H9 (cell line): ENCODE results near the gene ANKRD22. TPM values are rescaled to one million over a fixed set of nuclear protein-coding genes. Genes with fewer than 3 reads are reported as not detected.

Experiments used
- DNase-seq: peaks from one replicate; pipeline ENCODE4 v3.0.0-alpha.2; 2017
- H2AFZ ChIP-seq: one replicate; pipeline ENCODE4 v1.6.1; 2013; ENCODE audit warnings: mild to moderate bottlenecking, low read length, control low read depth, moderate library complexity
- H2AK5ac ChIP-seq: 2 replicates; pipeline ENCODE4 v1.6.1; 2013; ENCODE audit warnings: low read length, control low read depth, mixed read lengths; ENCODE audit not compliant: insufficient read length
- H2BK120ac ChIP-seq: one replicate; pipeline ENCODE4 v1.6.1; 2013; ENCODE audit warnings: low read depth, mild to moderate bottlenecking, low read length, control low read depth, inconsistent platforms; ENCODE audit not compliant: poor library complexity, severe bottlenecking
- H2BK12ac ChIP-seq: 2 replicates; pipeline ENCODE4 v1.6.1; 2013; ENCODE audit warnings: low read length, control low read depth, mixed read lengths, low read depth; ENCODE audit not compliant: insufficient read length
- H2BK15ac ChIP-seq: 2 replicates; pipeline ENCODE4 v1.6.1; 2013; ENCODE audit warnings: low read depth, low read length, control low read depth
- H2BK20ac ChIP-seq: one replicate; pipeline ENCODE4 v1.6.1; 2013; ENCODE audit warnings: low read depth, mild to moderate bottlenecking, low read length, control low read depth, inconsistent platforms; ENCODE audit not compliant: poor library complexity, severe bottlenecking
- H2BK5ac ChIP-seq: 2 replicates; pipeline ENCODE4 v1.6.1; 2013; ENCODE audit warnings: low read length, control low read depth, mixed read lengths; ENCODE audit not compliant: insufficient read length
- H3K14ac ChIP-seq: 2 replicates; pipeline ENCODE4 v1.6.1; 2013; ENCODE audit warnings: low read length, control low read depth; ENCODE audit not compliant: insufficient read depth
- H3K18ac ChIP-seq: 2 replicates; pipeline ENCODE4 v1.6.1; 2013; ENCODE audit warnings: low read depth, mild to moderate bottlenecking, mixed read lengths, low read length, control low read depth; ENCODE audit not compliant: insufficient read length
- H3K23ac ChIP-seq: 2 replicates; pipeline ENCODE4 v1.6.1; 2013; ENCODE audit warnings: low read length, control low read depth, mixed read lengths, low read depth; ENCODE audit not compliant: insufficient read length
- H3K23me2 ChIP-seq: 2 replicates; pipeline ENCODE4 v1.6.1; 2013; ENCODE audit warnings: low read depth, mild to moderate bottlenecking, mixed read lengths, low read length, control low read depth; ENCODE audit not compliant: insufficient read length, poor library complexity, severe bottlenecking
- H3K27ac ChIP-seq: 2 replicates; pipeline ENCODE4 v1.5.1; 2013; ENCODE audit warnings: low read length, control low read depth, mixed read lengths, low read depth; ENCODE audit not compliant: insufficient read length
- H3K27me3 ChIP-seq: 2 replicates; pipeline ENCODE4 v1.6.1; 2013; ENCODE audit warnings: low read length, control low read depth, inconsistent platforms; ENCODE audit not compliant: insufficient read depth
- H3K4ac ChIP-seq: 2 replicates; pipeline ENCODE4 v1.6.1; 2013; ENCODE audit warnings: low read depth, mild to moderate bottlenecking, control low read depth, inconsistent platforms, low read length, moderate library complexity
- H3K4me1 ChIP-seq: 2 replicates; pipeline ENCODE4 v1.6.1; 2013; ENCODE audit warnings: low read length, control low read depth, inconsistent platforms; ENCODE audit not compliant: insufficient read depth
- H3K4me2 ChIP-seq: 2 replicates; pipeline ENCODE4 v1.6.1; 2013; ENCODE audit warnings: low read length, control low read depth, mixed read lengths; ENCODE audit not compliant: insufficient read length, insufficient read depth
- H3K56ac ChIP-seq: 2 replicates; pipeline ENCODE4 v1.6.1; 2013; ENCODE audit warnings: low read depth, mild to moderate bottlenecking, mixed read lengths, low read length, control low read depth; ENCODE audit not compliant: insufficient read length
- H3K79me1 ChIP-seq: 2 replicates; pipeline ENCODE4 v1.6.1; 2013; ENCODE audit warnings: low read depth, mild to moderate bottlenecking, moderate library complexity, low read length, control low read depth, inconsistent platforms; ENCODE audit not compliant: insufficient read depth, poor library complexity, severe bottlenecking
- H3K79me2 ChIP-seq: 2 replicates; pipeline ENCODE4 v1.6.1; 2013; ENCODE audit warnings: low read length, control low read depth, inconsistent platforms; ENCODE audit not compliant: insufficient read depth
- H3K9ac ChIP-seq: 2 replicates; pipeline ENCODE4 v1.6.1; 2013; ENCODE audit warnings: low read length, control low read depth, mixed read lengths; ENCODE audit not compliant: insufficient read length; ENCODE audit errors: extremely low read depth
- H3K9me3 ChIP-seq: one replicate; pipeline ENCODE4 v1.6.1; 2013; ENCODE audit warnings: low read depth, low read length, inconsistent platforms; ENCODE audit not compliant: control insufficient read depth
- H3T11ph ChIP-seq: one replicate; pipeline ENCODE4 v1.6.1; 2013; ENCODE audit warnings: mild to moderate bottlenecking, low read length, control low read depth, inconsistent platforms
- H4K20me1 ChIP-seq: one replicate; pipeline ENCODE4 v1.6.1; 2013; ENCODE audit not compliant: control insufficient read depth, insufficient read length, insufficient read depth
- H4K5ac ChIP-seq: 2 replicates; pipeline ENCODE4 v1.6.1; 2013; ENCODE audit warnings: low read depth, mild to moderate bottlenecking, mixed read lengths, low read length, control low read depth; ENCODE audit not compliant: insufficient read length
- H4K8ac ChIP-seq: replicated peaks from 2 replicates; pipeline ENCODE4 v1.6.1; 2013; ENCODE audit warnings: low read length, control low read depth, mixed read lengths, low read depth; ENCODE audit not compliant: insufficient read length
- H4K91ac ChIP-seq: 2 replicates; pipeline ENCODE4 v1.6.1; 2013; ENCODE audit warnings: low read depth, mild to moderate bottlenecking, moderate library complexity, mixed read lengths, low read length, control low read depth; ENCODE audit not compliant: insufficient read length
- H3K27ac Mint-ChIP-seq, 3 experiments: 2 replicates in 2 of 3; 3 replicates in 1 of 3; pipeline ENCODE4 v1.8.0; 2020 to 2021; ENCODE audit warnings: mixed read lengths in 3 of 3, mild to moderate bottlenecking in 1 of 3, moderate library complexity in 1 of 3
- H3K27me3 Mint-ChIP-seq: 2 replicates; pipeline ENCODE4 v1.8.0; 2021; ENCODE audit warnings: low read depth, mild to moderate bottlenecking, moderate library complexity, mixed read lengths
- H3K36me3 Mint-ChIP-seq, 3 experiments: 2 replicates in 2 of 3; 3 replicates in 1 of 3; pipeline ENCODE4 v1.8.0; 2020 to 2021; ENCODE audit warnings: low read depth in 3 of 3, mixed read lengths in 3 of 3; ENCODE audit not compliant: insufficient read depth in 1 of 3
- H3K4me1 Mint-ChIP-seq, 2 experiments: 2 replicates each; pipeline ENCODE4 v1.8.0; 2020; ENCODE audit warnings: mixed read lengths in 2 of 2
- H3K4me3 Mint-ChIP-seq, 2 experiments: 2 replicates in 1 of 2; 3 replicates in 1 of 2; pipeline ENCODE4 v1.8.0; 2020 to 2021; ENCODE audit warnings: mild to moderate bottlenecking in 2 of 2, mixed read lengths in 2 of 2, moderate library complexity in 1 of 2
- H3K9me3 Mint-ChIP-seq, 2 experiments: 2 replicates in 1 of 2; 3 replicates in 1 of 2; pipeline ENCODE4 v1.8.0; 2020; ENCODE audit warnings: mild to moderate bottlenecking in 2 of 2, mixed read lengths in 2 of 2, moderate library complexity in 1 of 2
- WGBS: extraction: QIAGEN DNeasy Blood & Tissue Kit; methylation state at CpG from one replicate; pipeline ENCODE4 v1.1.7; 2013; ENCODE audit warnings: missing lambda C conversion rate, low lambda C conversion rate, mixed read lengths; ENCODE audit not compliant: insufficient read length; ENCODE audit errors: extremely low coverage; 5-methylcytosine and 5-hydroxymethylcytosine counted together
- total RNA-seq: library from RNA; stranded (reverse); gene quantifications from 2 replicates; pipeline ENCODE4 v1.2.1, GENCODE V29; 2021
- TF ChIP-seq, protein P1 (sequence below): fragments of 200-600 bp; sonication (generic); conservative IDR thresholded peaks from 3 replicates; pipeline ENCODE4 v1.8.0; 2021; ENCODE audit warnings: antibody characterized with exemption, mild to moderate bottlenecking

ANKRD22 gene
- total RNA-seq, 1 experiment from 2014 or later, result not detected

GRCh38 chr10:88781206-88781605 is 70.4 kb downstream of the ANKRD22 start:
- Histone ChIP-seq H3T11ph (no peak overlapping the region), H3K18ac (no peak overlapping the region), H3K79me1 (no peaks in the 10 kb centered on the region), H2AFZ (no peak overlapping the region), H3K9ac (no peak overlapping the region), H4K91ac (no peak overlapping the region), H2BK20ac (no peak overlapping the region), H3K23ac (no peak overlapping the region), H3K27ac (no peak overlapping the region), H3K79me2 (no peaks in the 10 kb centered on the region), H3K23me2 (no peaks in the 10 kb centered on the region), H2AK5ac (no peak overlapping the region), H3K14ac (no peak overlapping the region), H3K56ac (no peak overlapping the region), H2BK12ac (no peak overlapping the region), H2BK5ac (no peak overlapping the region), H2BK15ac (no peak overlapping the region), H3K4ac (no peak overlapping the region), H4K20me1 (no peaks in the 10 kb centered on the region), H4K5ac (no peak overlapping the region), H3K4me2 (no peak overlapping the region), H3K9me3 (no peaks in the 10 kb centered on the region), H3K27me3 (no peaks in the 10 kb centered on the region), H2BK120ac (no peak overlapping the region), H3K4me1 (no peaks in the 10 kb centered on the region), H4K8ac (no peak overlapping the region)
- TF ChIP-seq, protein P1, sequence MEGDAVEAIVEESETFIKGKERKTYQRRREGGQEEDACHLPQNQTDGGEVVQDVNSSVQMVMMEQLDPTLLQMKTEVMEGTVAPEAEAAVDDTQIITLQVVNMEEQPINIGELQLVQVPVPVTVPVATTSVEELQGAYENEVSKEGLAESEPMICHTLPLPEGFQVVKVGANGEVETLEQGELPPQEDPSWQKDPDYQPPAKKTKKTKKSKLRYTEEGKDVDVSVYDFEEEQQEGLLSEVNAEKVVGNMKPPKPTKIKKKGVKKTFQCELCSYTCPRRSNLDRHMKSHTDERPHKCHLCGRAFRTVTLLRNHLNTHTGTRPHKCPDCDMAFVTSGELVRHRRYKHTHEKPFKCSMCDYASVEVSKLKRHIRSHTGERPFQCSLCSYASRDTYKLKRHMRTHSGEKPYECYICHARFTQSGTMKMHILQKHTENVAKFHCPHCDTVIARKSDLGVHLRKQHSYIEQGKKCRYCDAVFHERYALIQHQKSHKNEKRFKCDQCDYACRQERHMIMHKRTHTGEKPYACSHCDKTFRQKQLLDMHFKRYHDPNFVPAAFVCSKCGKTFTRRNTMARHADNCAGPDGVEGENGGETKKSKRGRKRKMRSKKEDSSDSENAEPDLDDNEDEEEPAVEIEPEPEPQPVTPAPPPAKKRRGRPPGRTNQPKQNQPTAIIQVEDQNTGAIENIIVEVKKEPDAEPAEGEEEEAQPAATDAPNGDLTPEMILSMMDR, result no peak
- Mint-ChIP-seq H3K36me3 (no peaks in the 10 kb centered on the region), H3K4me3 (no peak overlapping the region), H3K4me1 (no peaks in the 10 kb centered on the region), H3K27ac (no peak overlapping the region), H3K9me3 (no peaks in the 10 kb centered on the region), H3K27me3 (no peaks in the 10 kb centered on the region; the same call in 1 of the 2 replicates)
- no CpG with 5 or more reads among the region's 2 CpGs for WGBS
- no peak for DNase-seq

Other genes starting within 250 kb of the ANKRD22 start
- not detected in 2 replicates for gene LIPF, start 187.4 kb downstream of the ANKRD22 start, total RNA-seq
- gene LIPK, start 145.6 kb downstream of the ANKRD22 start, total RNA-seq, result not detected in 2 replicates
- gene LIPN, start 91.8 kb downstream of the ANKRD22 start, total RNA-seq, result not detected in 2 replicates
- gene LIPM, start 49.1 kb downstream of the ANKRD22 start, total RNA-seq, result not detected in 2 replicates
- gene STAMBPL1, start 28.4 kb upstream of the ANKRD22 start, total RNA-seq, result 3.2 and 4.6 TPM in 2 replicates
- gene ACTA2, start 100.9 kb upstream of the ANKRD22 start, total RNA-seq, result 2.3 and 2.4 TPM in 2 replicates
- 3.0 and 3.1 TPM in 2 replicates for gene FAS, start 139.0 kb upstream of the ANKRD22 start, total RNA-seq